ENCODE data around the gene RUSC1. TPM values are rescaled to one million over a fixed set of nuclear protein-coding genes. Genes with fewer than 3 reads are reported as not detected.

RUSC1 gene
- total and polyA plus RNA-seq, 2 of the 8 experiments (the other 6 are each of a cell fraction or from before 2014, with no cell fraction given), result 54.6 to 90.4 TPM

DNA sequence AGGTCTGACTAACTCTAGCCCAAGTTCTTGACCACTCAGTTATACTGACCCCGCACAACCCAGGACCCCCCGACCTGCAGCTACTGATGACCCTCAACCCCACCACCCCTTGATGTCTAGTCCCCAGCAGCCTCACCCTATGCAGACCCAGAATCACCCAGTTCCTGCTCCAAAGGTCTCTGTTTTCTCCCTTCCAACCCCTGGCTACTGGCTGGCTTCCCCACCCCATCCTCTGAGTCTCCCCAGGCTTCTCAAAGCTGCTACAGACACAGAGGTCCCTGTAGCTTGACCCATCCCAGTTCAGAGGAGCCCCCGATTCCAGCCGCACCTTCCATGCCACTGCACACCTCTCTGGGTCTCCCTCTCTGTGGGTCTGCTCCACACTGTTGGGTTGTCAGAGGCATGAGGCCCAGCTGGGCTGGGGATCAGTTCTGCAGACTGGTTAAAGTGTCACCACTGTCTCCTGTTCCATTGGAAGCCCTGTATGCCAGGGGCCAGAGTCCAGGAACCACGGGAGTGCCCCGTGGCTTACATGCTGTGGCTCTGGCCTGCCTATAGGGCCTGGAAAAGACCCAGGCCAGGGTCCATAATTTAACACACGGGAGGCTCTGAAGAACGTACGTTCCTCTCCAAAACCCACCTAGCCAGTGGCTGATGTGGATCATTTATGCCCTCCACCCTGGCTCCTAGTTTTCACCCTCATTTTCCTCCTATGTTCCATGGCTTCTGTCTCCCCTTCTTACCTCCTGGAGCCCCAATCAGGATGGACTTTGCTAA is 20.0 kb upstream of the RUSC1 start (continued):
- TF ChIP-seq FOSL1 (IDR thresholded peaks at IDR 0.05; ENCODE audit: insufficient read depth, low read depth, low read length) (no peak), CBX5 (IDR thresholded peaks at IDR 0.05; ENCODE audit: low read depth, low read length) (no peak), NRF1 (IDR thresholded peaks at IDR 0.05; ENCODE audit: low read depth, low read length) (no peak), KDM5A (IDR thresholded peaks at IDR 0.05; ENCODE audit: low read length) (no peak)
